Keratinocyte (primary cell): Measurements from ENCODE around the gene KRT14. TPM values are rescaled to one million over a fixed set of nuclear protein-coding genes. Genes with fewer than 3 reads are reported as not detected.

Experiments
- DNase-seq: peaks from one replicate; pipeline ENCODE4 v3.0.0-alpha.2; 2011; ENCODE audit warnings: low read depth, missing footprints, low spot score
- FAIRE-seq: peaks from 2 replicates; lab custom pipeline; 2011; peaks lifted over from hg19 to GRCh38; lab: Jason Lieb, UNC
- H2AFZ ChIP-seq: 2 replicates; pipeline ENCODE4 v1.6.0; 2012; ENCODE audit warnings: low read length, control low read depth, inconsistent platforms; ENCODE audit not compliant: control insufficient read depth
- H3K27ac ChIP-seq: 2 replicates; pipeline ENCODE4 v1.5.1; 2011; ENCODE audit warnings: low read length; ENCODE audit not compliant: control insufficient read depth, insufficient read depth
- H3K27me3 ChIP-seq: 3 replicates; pipeline ENCODE4 v1.6.0; 2011; ENCODE audit warnings: low read length; ENCODE audit not compliant: control insufficient read depth, insufficient read depth; ENCODE audit errors: extremely low read depth
- H3K36me3 ChIP-seq, 2 experiments: 2 replicates in 1 of 2; 3 replicates in 1 of 2; pipeline ENCODE4 v1.5.1; 2011; ENCODE audit warnings: low read length in 2 of 2, mild to moderate bottlenecking in 1 of 2; ENCODE audit not compliant: control insufficient read depth in 2 of 2, insufficient read depth in 2 of 2; ENCODE audit errors: extremely low read depth in 1 of 2
- H3K4me1 ChIP-seq: 3 replicates; pipeline ENCODE4 v1.5.1; 2011; ENCODE audit warnings: low read length; ENCODE audit not compliant: control insufficient read depth, insufficient read depth; ENCODE audit errors: extremely low read depth
- H3K4me2 ChIP-seq: 3 replicates; pipeline ENCODE4 v1.6.0; 2011; ENCODE audit warnings: low read depth, low read length; ENCODE audit not compliant: control insufficient read depth, insufficient read depth; ENCODE audit errors: extremely low read depth
- H3K4me3 ChIP-seq, 3 experiments: fragments of 200-600 bp in 1 of 3; sonication (generic) in 1 of 3; 2 replicates in 2 of 3; 3 replicates in 1 of 3; pipeline ENCODE4 v1.5.1; 2011 to 2016; ENCODE audit warnings: low read length in 3 of 3, mild to moderate bottlenecking in 3 of 3, control low read depth in 2 of 3, inconsistent platforms in 1 of 3, low read depth in 1 of 3, mixed read lengths in 1 of 3, mixed run types in 1 of 3, moderate library complexity in 1 of 3; ENCODE audit not compliant: control insufficient read depth in 2 of 3, insufficient read depth in 2 of 3; ENCODE audit errors: extremely low read depth in 1 of 3
- H3K79me2 ChIP-seq: 2 replicates; pipeline ENCODE4 v1.6.0; 2012; ENCODE audit warnings: low read length; ENCODE audit not compliant: control insufficient read depth, insufficient read depth
- H3K9ac ChIP-seq: 3 replicates; pipeline ENCODE4 v1.6.0; 2011; ENCODE audit warnings: low read length; ENCODE audit not compliant: control insufficient read depth, insufficient read depth; ENCODE audit errors: extremely low read depth
- H3K9me1 ChIP-seq: 3 replicates; pipeline ENCODE4 v1.6.0; 2011; ENCODE audit warnings: low read length; ENCODE audit not compliant: control insufficient read depth, insufficient read depth; ENCODE audit errors: extremely low read depth
- H3K9me3 ChIP-seq: 2 replicates; pipeline ENCODE4 v1.5.1; 2012; ENCODE audit warnings: low read depth, low read length; ENCODE audit not compliant: control insufficient read depth
- H4K20me1 ChIP-seq: 3 replicates; pipeline ENCODE4 v1.6.0; 2011; ENCODE audit warnings: low read length; ENCODE audit not compliant: control insufficient read depth, insufficient read depth; ENCODE audit errors: extremely low read depth
- EZH2 ChIP-seq: IDR thresholded peaks from one replicate; pipeline ENCODE4 v1.6.1; 2012; ENCODE audit warnings: inconsistent platforms, mild to moderate bottlenecking, low read length, moderate library complexity
- dilution Hi-C: fragments of 300-500 bp; cut with MboI; formaldehyde crosslinking; loops from one replicate; pipeline ENCODE4 v1.7.0; 2020; ENCODE audit warnings: low sequenced_read_pairs; ENCODE audit not compliant: extremely low pct_ligation_motif_present
- polyA plus RNA-seq, 5 experiments: library from polyadenylated mRNA; depleted of rRNA in 3 of 5; stranded (reverse) in 3 of 5; stranded (forward) in 1 of 5; unstranded in 1 of 5; fragments of >200 nt; gene quantifications; 1 replicate in 1 of 5; 2 replicates in 3 of 5; 3 replicates in 1 of 5; pipeline versions ENCODE4 v1.2.1 to v1.2.3, GENCODE V29; 2011 to 2012; ENCODE audit warnings: missing spikeins in 2 of 5, low read depth in 1 of 5, low replicate concordance in 1 of 5
- TF ChIP-seq, protein P1 (sequence below), 3 experiments: IDR thresholded peaks in 1 of 3; conservative IDR thresholded peaks in 1 of 3; optimal IDR thresholded peaks in 1 of 3; 2 replicates in 2 of 3; 3 replicates in 1 of 3; pipeline versions ENCODE3 to v1.5.1; 2011; ENCODE audit warnings: low read length in 3 of 3, mild to moderate bottlenecking in 3 of 3, moderate library complexity in 2 of 3, control low read depth in 1 of 3, inconsistent platforms in 1 of 3; ENCODE audit not compliant: insufficient read depth in 2 of 3; ENCODE audit errors: extremely low read depth in 1 of 3

KRT14 gene
- polyA plus RNA-seq, 1 donor (not counting 4 experiments of a cell fraction or from before 2014, with no cell fraction given): 26,041 TPM

DNA sequence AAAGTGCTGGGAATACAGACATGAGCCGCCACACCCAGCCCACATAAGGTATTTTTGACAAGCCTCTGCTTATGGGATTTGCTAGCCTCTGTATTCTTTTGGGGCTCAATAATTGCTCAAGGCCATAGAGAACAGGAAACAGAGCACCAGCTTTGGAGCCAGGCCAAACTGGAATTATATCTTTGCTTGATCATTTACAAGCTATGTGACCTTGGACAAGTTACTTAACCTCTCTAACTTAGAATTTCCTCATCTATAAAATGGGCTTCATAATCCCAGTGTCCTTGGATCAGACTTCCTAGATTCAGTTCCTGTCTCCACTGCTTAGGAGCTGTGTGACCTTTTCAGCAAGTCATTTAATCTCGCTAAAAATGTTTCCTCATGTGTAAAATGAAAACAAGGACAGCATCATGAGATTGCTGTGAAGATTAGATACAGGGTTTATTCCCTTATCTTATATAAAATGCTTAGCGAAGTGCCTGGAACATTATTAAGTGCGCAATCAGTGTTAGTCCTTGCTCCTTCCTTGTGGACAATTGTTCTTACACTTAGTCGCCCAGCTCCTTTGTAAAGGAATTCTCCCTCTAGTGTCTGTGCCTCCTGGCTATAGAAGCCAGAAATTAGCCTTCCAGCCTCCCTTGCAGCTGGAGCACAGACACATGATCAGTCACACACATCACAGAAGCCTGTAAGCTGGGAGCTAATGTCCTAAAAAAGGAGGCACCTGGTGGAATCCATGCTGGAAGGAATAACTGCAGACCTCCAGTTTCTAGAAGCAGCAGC lies 31.4 kb downstream of the KRT14 start:
- H3K9ac ChIP-seq: no peak overlapping the region
- no peaks in the 10 kb centered on the region for H3K9me1 ChIP-seq
- H3K4me2 ChIP-seq: no peak overlapping the region
- no peak overlapping the region for H3K27ac ChIP-seq
- H4K20me1 ChIP-seq: no peaks in the 10 kb centered on the region
- no peak overlapping the region for H3K4me3 ChIP-seq
- dilution Hi-C loops: no loop called here
- H2AFZ ChIP-seq: no peak overlapping the region
- TF ChIP-seq, protein P1, sequence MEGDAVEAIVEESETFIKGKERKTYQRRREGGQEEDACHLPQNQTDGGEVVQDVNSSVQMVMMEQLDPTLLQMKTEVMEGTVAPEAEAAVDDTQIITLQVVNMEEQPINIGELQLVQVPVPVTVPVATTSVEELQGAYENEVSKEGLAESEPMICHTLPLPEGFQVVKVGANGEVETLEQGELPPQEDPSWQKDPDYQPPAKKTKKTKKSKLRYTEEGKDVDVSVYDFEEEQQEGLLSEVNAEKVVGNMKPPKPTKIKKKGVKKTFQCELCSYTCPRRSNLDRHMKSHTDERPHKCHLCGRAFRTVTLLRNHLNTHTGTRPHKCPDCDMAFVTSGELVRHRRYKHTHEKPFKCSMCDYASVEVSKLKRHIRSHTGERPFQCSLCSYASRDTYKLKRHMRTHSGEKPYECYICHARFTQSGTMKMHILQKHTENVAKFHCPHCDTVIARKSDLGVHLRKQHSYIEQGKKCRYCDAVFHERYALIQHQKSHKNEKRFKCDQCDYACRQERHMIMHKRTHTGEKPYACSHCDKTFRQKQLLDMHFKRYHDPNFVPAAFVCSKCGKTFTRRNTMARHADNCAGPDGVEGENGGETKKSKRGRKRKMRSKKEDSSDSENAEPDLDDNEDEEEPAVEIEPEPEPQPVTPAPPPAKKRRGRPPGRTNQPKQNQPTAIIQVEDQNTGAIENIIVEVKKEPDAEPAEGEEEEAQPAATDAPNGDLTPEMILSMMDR (optimal IDR thresholded peaks at IDR 0.05 in 1 of 3, IDR thresholded peaks at IDR 0.05 in 1 of 3, conservative IDR thresholded peaks at IDR 0.05 in 1 of 3; ENCODE audit: extremely low read depth in 1 of 3, insufficient read depth in 2 of 3, low read length in 3 of 3): no peak
- TF ChIP-seq EZH2: no peak
- peaks cover 28% of the 10 kb centered on the region for H3K4me1 ChIP-seq
- FAIRE-seq: peak; percentile 66
- H3K27me3 ChIP-seq: no peaks in the 10 kb centered on the region
- no peaks in the 10 kb centered on the region for H3K79me2 ChIP-seq
- no peaks in the 10 kb centered on the region for H3K9me3 ChIP-seq
- DNase-seq: no peak
- H3K36me3 ChIP-seq: no peaks in the 10 kb centered on the region

GRCh38 chr17:41553987-41554680 lies 32.6 kb downstream of the KRT14 start:
- Histone ChIP-seq H3K9ac (no peak overlapping the region), H3K27ac (no peak overlapping the region), H3K9me1 (no peaks in the 10 kb centered on the region), H3K27me3 (no peaks in the 10 kb centered on the region), H2AFZ (no peak overlapping the region), H3K79me2 (no peaks in the 10 kb centered on the region), H4K20me1 (no peaks in the 10 kb centered on the region), H3K4me2 (no peak overlapping the region), H3K9me3 (no peaks in the 10 kb centered on the region), H3K36me3 (no peaks in the 10 kb centered on the region), H3K4me3 (no peak overlapping the region), H3K4me1 (peaks cover 33% of the 10 kb centered on the region)
- no peak for DNase-seq
- TF ChIP-seq, protein P1 (optimal IDR thresholded peaks at IDR 0.05 in 1 of 3, IDR thresholded peaks at IDR 0.05 in 1 of 3, conservative IDR thresholded peaks at IDR 0.05 in 1 of 3; ENCODE audit: extremely low read depth in 1 of 3, insufficient read depth in 2 of 3, low read length in 3 of 3): no peak
- no peak for TF ChIP-seq EZH2
- FAIRE-seq: no peak
- dilution Hi-C loops: no loop called here
